Putamen (tissue), 1 donor: ENCODE data around the gene NFIA.

Source experiments
- DNase-seq: peaks from one replicate; pipeline ENCODE4 v3.0.0-alpha.2; 2016; ENCODE audit warnings: low spot score

NFIA gene

GRCh38 chr1:61297887-61298286 is 215.5 kb downstream of the NFIA start:
- DNase-seq = no peak

- no peak for DNase-seq
These were observed 217.1 kb downstream of the NFIA start for GRCh38 chr1:61299463-61299862.

- DNase-seq = no peak
These were observed 218.5 kb downstream of the NFIA start for GRCh38 chr1:61300899-61301298.

- DNase-seq = no peak
These were observed 219.7 kb downstream of the NFIA start for GRCh38 chr1:61301824-61302657.

GRCh38 chr1:61307422-61308142 is 225.2 kb downstream of the NFIA start:
- no peak for DNase-seq

GRCh38 chr1:61310057-61310456 is 227.7 kb downstream of the NFIA start:
- DNase-seq = no peak

GRCh38 chr1:61310538-61310937 is 228.2 kb downstream of the NFIA start:
- no peak for DNase-seq

- DNase-seq = no peak
These were observed 231.6 kb downstream of the NFIA start for GRCh38 chr1:61313906-61314422.

- no peak for DNase-seq
These were observed 232.7 kb downstream of the NFIA start for GRCh38 chr1:61315011-61315410.

- no peak for DNase-seq
These were observed 234.1 kb downstream of the NFIA start for GRCh38 chr1:61316493-61316892.

- DNase-seq = no peak
These were observed 236.2 kb downstream of the NFIA start for GRCh38 chr1:61318319-61319125.

- no peak for DNase-seq
These were observed 238.2 kb downstream of the NFIA start for GRCh38 chr1:61320575-61320974.

GRCh38 chr1:61322008-61322744 is 239.8 kb downstream of the NFIA start:
- DNase-seq = no peak

- DNase-seq = no peak
These were observed 240.4 kb downstream of the NFIA start for GRCh38 chr1:61322769-61323168.

GRCh38 chr1:61323681-61324328 is 241.4 kb downstream of the NFIA start:
- DNase-seq = no peak

- DNase-seq = no peak
These were observed 244.4 kb downstream of the NFIA start for GRCh38 chr1:61326713-61327112.

GRCh38 chr1:61327436-61327835 is 245.1 kb downstream of the NFIA start:
- no peak for DNase-seq

GRCh38 chr1:61329556-61329955 is 247.2 kb downstream of the NFIA start:
- no peak for DNase-seq

GRCh38 chr1:61330018-61330417 is 247.7 kb downstream of the NFIA start:
- no peak for DNase-seq

- no peak for DNase-seq
These were observed 248.2 kb downstream of the NFIA start for GRCh38 chr1:61330571-61330970.

GRCh38 chr1:61332196-61332753 is 249.9 kb downstream of the NFIA start:
- DNase-seq = no peak
